ENCODE data around the gene MACROH2A2. TPM values are rescaled to one million over a fixed set of nuclear protein-coding genes. Genes with fewer than 3 reads are reported as not detected.

MACROH2A2 gene
- total and polyA plus RNA-seq, 2 of the 4 experiments (the other 2 are of a cell fraction) = 16.1 to 17.4 TPM

DNA sequence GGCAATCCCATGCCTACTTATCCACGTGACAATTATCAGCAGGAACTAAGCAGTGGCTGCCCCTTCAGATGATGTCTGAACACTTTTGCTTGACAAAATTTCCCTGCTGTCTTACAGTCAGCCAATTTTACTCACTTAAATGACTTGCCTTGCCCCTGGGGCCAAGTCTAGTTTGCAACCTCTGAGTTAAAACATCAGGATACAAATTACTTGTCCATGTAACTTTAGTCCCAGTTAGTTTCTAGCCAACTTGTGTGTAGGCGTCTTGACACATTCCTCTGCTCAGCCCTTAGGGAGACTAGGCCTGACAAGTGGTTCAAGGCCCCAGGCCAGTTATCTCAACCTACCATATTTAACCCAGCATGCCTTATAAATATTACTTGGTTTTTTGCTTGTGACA lies 105.5 kb downstream of the MACROH2A2 start:
- Histone ChIP-seq H4K20me1 (ENCODE audit: insufficient read depth, low read length) (peaks cover 59% of the 10 kb centered on the region), H3K14ac (replicated peaks; ENCODE audit: low read depth, low read length) (no peak overlapping the region), H3K9me3 (ENCODE audit: control insufficient read depth, insufficient read depth, low read length) (no peaks in the 10 kb centered on the region), H3K56ac (ENCODE audit: extremely low read depth, insufficient read depth, low read length) (no peak overlapping the region), H3K36me3 (ENCODE audit: control insufficient read depth, insufficient read depth, low read length) (peaks cover 47% of the 10 kb centered on the region), H2BK20ac (ENCODE audit: low read depth, low read length) (no peak overlapping the region), H3K27me3 (ENCODE audit: control insufficient read depth, insufficient read depth, low read length) (no peaks in the 10 kb centered on the region), H2BK5ac (ENCODE audit: low read depth, low read length, poor library complexity, severe bottlenecking) (no peak overlapping the region), H3K9ac (ENCODE audit: low read depth, low read length) (no peak overlapping the region), H3K4ac (ENCODE audit: low read depth, low read length) (no peak overlapping the region), H3K23ac (ENCODE audit: low read depth, low read length) (no peak overlapping the region), H3K4me3 (ENCODE audit: insufficient read depth, low read depth, low read length) (no peak overlapping the region), H2AK9ac (replicated peaks; ENCODE audit: low read depth, low read length, poor library complexity) (no peak overlapping the region), H3K18ac (ENCODE audit: low read depth, low read length) (no peak overlapping the region), H4K8ac (ENCODE audit: low read depth in 2 of 2, low read length in 2 of 2) (no peak overlapping the region), H2AK5ac (ENCODE audit: low read depth, low read length) (no peak overlapping the region), H2BK120ac (ENCODE audit: low read depth, low read length) (no peak overlapping the region), H2BK15ac (ENCODE audit: low read depth, low read length) (no peak overlapping the region), H4K5ac (ENCODE audit: low read depth, low read length) (no peak overlapping the region), H3K4me1 (ENCODE audit: control insufficient read depth, insufficient read depth, low read length) (peaks cover 4% of the 10 kb centered on the region; the same call in 1 of the 2 replicates), H3K4me2 (ENCODE audit: low read depth, low read length) (no peak overlapping the region), H3K27ac (ENCODE audit: insufficient read depth, low read length) (no peak overlapping the region), H2AFZ (replicated peaks; ENCODE audit: low read length, poor library complexity) (no peak overlapping the region), H3K79me1 (ENCODE audit: low read depth in 1 of 2, low read length in 2 of 2) (peaks cover 34 to 65% of the 10 kb centered on the region in 2 experiments), H4K91ac (ENCODE audit: insufficient read depth, low read depth, low read length) (no peak overlapping the region), H3K9me1 (ENCODE audit: insufficient read depth, low read length) (peaks cover 4% of the 10 kb centered on the region)
- no CpG with 5 or more reads among the region's 2 CpGs for WGBS, 2 experiments (ENCODE audit: extremely low coverage in 2 of 2, insufficient read length in 1 of 2)
- no peak for DNase-seq
- no peak for TF ChIP-seq FOS (IDR thresholded peaks at IDR 0.05; ENCODE audit: low read depth, low read length)
- no peak for TF ChIP-seq RCOR1 (IDR thresholded peaks at IDR 0.05; ENCODE audit: insufficient replicate concordance, low read length)
- TF ChIP-seq USF2 (IDR thresholded peaks at IDR 0.05; ENCODE audit: low read depth, low read length) = no peak
- no peak for TF ChIP-seq RAD21 (IDR thresholded peaks at IDR 0.05; ENCODE audit: low read length)
- TF ChIP-seq MAZ (IDR thresholded peaks at IDR 0.05; ENCODE audit: borderline replicate concordance, low read depth, low read length) = no peak
- no peak for TF ChIP-seq CTCF (conservative IDR thresholded peaks at IDR 0.05; ENCODE audit: low read depth, low read length)
- no peak for TF ChIP-seq NFE2L2 (IDR thresholded peaks at IDR 0.05; ENCODE audit: low read depth, low read length)
- no peak for TF ChIP-seq CEBPB (IDR thresholded peaks at IDR 0.05; ENCODE audit: low read depth, low read length)
- TF ChIP-seq POLR2A (IDR thresholded peaks at IDR 0.05; ENCODE audit: low read depth, low read length) = no peak
- no peak for TF ChIP-seq MAFK (IDR thresholded peaks at IDR 0.05; ENCODE audit: low read depth, low read length)
- TF ChIP-seq SMC3 (IDR thresholded peaks at IDR 0.05; ENCODE audit: low read depth, low read length) = no peak
- dilution Hi-C loops (cut with HindIII; ENCODE audit: low sequenced_read_pairs, unreplicated experiment) = no loop called here
- in situ Hi-C loops (cut with MboI; ENCODE audit: low sequenced_read_pairs) = no loop called here
- ChIA-PET CTCF (interaction anchor here (0.6 to 2.2 kb wide), 2 partner anchors 12 to 230 kb away, joined by 4 to 9 read pairs; partner anchors contain the start of gene TYSND1), POLR2A (ENCODE audit: unreplicated experiment) (no interaction called here)
- intact Hi-C loops (cut with micrococcal nuclease) = loop anchor here (10.0 kb wide), 1 partner anchor 47 kb away; no protein-coding TSS in a partner anchor
- no peak for ATAC-seq (ENCODE audit: low read depth)
- no TSS peak for BruUV-seq (replicated peaks)
